ENCODE data around the gene CHD2. TPM values are rescaled to one million over a fixed set of nuclear protein-coding genes. Genes with fewer than 3 reads are reported as not detected.
A peak's percentile ranks its signal among the peaks of the same experiment; 100 is the strongest.

CHD2 gene
- total RNA-seq, 1 donor from 2014 or later: 105 TPM

- Histone ChIP-seq H3K27me3 (ENCODE audit: insufficient read depth, low read length) (no peaks in the 10 kb centered on the region), H3K4me3 (ENCODE audit: insufficient read depth, low read depth, low read length) (no peak overlapping the region), H3K79me2 (ENCODE audit: insufficient read depth, low read length) (peaks cover 75% of the 10 kb centered on the region), H3K4me2 (ENCODE audit: low read length) (no peak overlapping the region), H4K20me1 (ENCODE audit: insufficient read depth, low read length) (peaks cover 40% of the 10 kb centered on the region), H3K36me3 (ENCODE audit: insufficient read depth, low read length) (peaks cover 84% of the 10 kb centered on the region), H3K9me3 (ENCODE audit: insufficient read depth, low read depth, low read length) (peaks cover 4% of the 10 kb centered on the region), H3K9ac (ENCODE audit: low read length) (no peak overlapping the region), H3K27ac (ENCODE audit: low read depth, low read length) (no peak overlapping the region), H2AFZ (ENCODE audit: low read depth, low read length) (no peak overlapping the region), H3K4me1 (ENCODE audit: insufficient read depth, low read length) (no peaks in the 10 kb centered on the region)
- peak overlapping the region; percentile 47 for H3K4me3 Mint-ChIP-seq (ENCODE audit: unreplicated experiment)
- no peaks in the 10 kb centered on the region for H3K27me3 Mint-ChIP-seq (ENCODE audit: low read depth, unreplicated experiment)
- H3K4me1 Mint-ChIP-seq (ENCODE audit: low read depth, unreplicated experiment): peaks cover 35% of the 10 kb centered on the region
- no peak overlapping the region for H3K27ac Mint-ChIP-seq (ENCODE audit: unreplicated experiment)
- DNase-seq (ENCODE audit: low read depth): no peak
- TF ChIP-seq EZH2 (IDR thresholded peaks at IDR 0.05; ENCODE audit: insufficient read depth, low read length): no peak
- H3K36me3 Mint-ChIP-seq (ENCODE audit: low read depth, unreplicated experiment): peaks cover 47% of the 10 kb centered on the region
- peaks cover 5% of the 10 kb centered on the region for H3K9me3 Mint-ChIP-seq (ENCODE audit: unreplicated experiment)
- no peak for FAIRE-seq
Observed at GRCh38 chr15:92943581-92943980, 43.5 kb downstream of the CHD2 start.

- Histone ChIP-seq H3K4me2 (ENCODE audit: low read length) (no peak overlapping the region), H4K20me1 (ENCODE audit: insufficient read depth, low read length) (peaks cover 27% of the 10 kb centered on the region), H3K27me3 (ENCODE audit: insufficient read depth, low read length) (no peaks in the 10 kb centered on the region), H3K27ac (ENCODE audit: low read depth, low read length) (no peak overlapping the region), H3K9me3 (ENCODE audit: insufficient read depth, low read depth, low read length) (peaks cover 16% of the 10 kb centered on the region), H3K9ac (ENCODE audit: low read length) (no peak overlapping the region), H3K79me2 (ENCODE audit: insufficient read depth, low read length) (peaks cover 78% of the 10 kb centered on the region), H2AFZ (ENCODE audit: low read depth, low read length) (no peak overlapping the region), H3K4me3 (ENCODE audit: insufficient read depth, low read depth, low read length) (no peak overlapping the region), H3K36me3 (ENCODE audit: insufficient read depth, low read length) (peaks cover 86% of the 10 kb centered on the region), H3K4me1 (ENCODE audit: insufficient read depth, low read length) (no peaks in the 10 kb centered on the region)
- peak overlapping the region; percentile 9 for H3K27ac Mint-ChIP-seq (ENCODE audit: unreplicated experiment)
- H3K27me3 Mint-ChIP-seq (ENCODE audit: low read depth, unreplicated experiment): no peaks in the 10 kb centered on the region
- no peak for FAIRE-seq
- DNase-seq (ENCODE audit: low read depth): no peak
- TF ChIP-seq CTCF (IDR thresholded peaks at IDR 0.05; ENCODE audit: insufficient read depth, low read depth, low read length): no peak
- no peak for TF ChIP-seq EZH2 (IDR thresholded peaks at IDR 0.05; ENCODE audit: insufficient read depth, low read length)
- no peak overlapping the region for H3K4me3 Mint-ChIP-seq (ENCODE audit: unreplicated experiment)
- H3K9me3 Mint-ChIP-seq (ENCODE audit: unreplicated experiment): peaks cover 18% of the 10 kb centered on the region
- peaks cover 28% of the 10 kb centered on the region for H3K4me1 Mint-ChIP-seq (ENCODE audit: low read depth, unreplicated experiment)
- H3K36me3 Mint-ChIP-seq (ENCODE audit: low read depth, unreplicated experiment): peaks cover 56% of the 10 kb centered on the region
Observed at GRCh38 chr15:92944946-92945521, 44.9 kb downstream of the CHD2 start.

GRCh38 chr15:92947071-92947730 is 47.1 kb downstream of the CHD2 start:
- H3K79me2 ChIP-seq (ENCODE audit: insufficient read depth, low read length): peaks cover 85% of the 10 kb centered on the region
- peaks cover 16% of the 10 kb centered on the region for H3K9me3 ChIP-seq (ENCODE audit: insufficient read depth, low read depth, low read length)
- no peak for FAIRE-seq
- no peaks in the 10 kb centered on the region for H3K27me3 ChIP-seq (ENCODE audit: insufficient read depth, low read length)
- H3K36me3 ChIP-seq (ENCODE audit: insufficient read depth, low read length): peaks cover 78% of the 10 kb centered on the region
- no peak overlapping the region for H3K4me2 ChIP-seq (ENCODE audit: low read length)
- Mint-ChIP-seq H3K36me3 (ENCODE audit: low read depth, unreplicated experiment) (peaks cover 68% of the 10 kb centered on the region), H3K27ac (ENCODE audit: unreplicated experiment) (no peak overlapping the region), H3K27me3 (ENCODE audit: low read depth, unreplicated experiment) (no peaks in the 10 kb centered on the region), H3K9me3 (ENCODE audit: unreplicated experiment) (peaks cover 28% of the 10 kb centered on the region), H3K4me1 (ENCODE audit: low read depth, unreplicated experiment) (peaks cover 23% of the 10 kb centered on the region), H3K4me3 (ENCODE audit: unreplicated experiment) (no peak overlapping the region)
- peaks cover 28% of the 10 kb centered on the region for H4K20me1 ChIP-seq (ENCODE audit: insufficient read depth, low read length)
- no peak overlapping the region for H3K9ac ChIP-seq (ENCODE audit: low read length)
- H2AFZ ChIP-seq (ENCODE audit: low read depth, low read length): no peak overlapping the region
- no peak overlapping the region for H3K27ac ChIP-seq (ENCODE audit: low read depth, low read length)
- H3K4me3 ChIP-seq (ENCODE audit: insufficient read depth, low read depth, low read length): no peak overlapping the region
- TF ChIP-seq EZH2 (IDR thresholded peaks at IDR 0.05; ENCODE audit: insufficient read depth, low read length): no peak
- TF ChIP-seq CTCF (IDR thresholded peaks at IDR 0.05; ENCODE audit: insufficient read depth, low read depth, low read length): no peak
- no peaks in the 10 kb centered on the region for H3K4me1 ChIP-seq (ENCODE audit: insufficient read depth, low read length)
- no peak for DNase-seq (ENCODE audit: low read depth)

Measured in astrocyte (in vitro differentiated cells and primary cell).